Measurements from ENCODE around the gene HSPA1B.

GRCh38 chr6:31778193-31778592 is 49.3 kb upstream of the HSPA1B start:
- TF ChIP-seq CTCF (conservative IDR thresholded peaks at IDR 0.05): no peak
- no peak for TF ChIP-seq ZFX (IDR thresholded peaks at IDR 0.05)

Measured in C4-2B (cell line).